IgD-negative memory B cell (primary cell): ENCODE measurements around the gene CASP9. TPM values are rescaled to one million over a fixed set of nuclear protein-coding genes. Genes with fewer than 3 reads are reported as not detected.

Experiments
- H3K27ac Mint-ChIP-seq, 3 donors: one replicate each; pipeline ENCODE4 v1.8.0; 2020 to 2022; ENCODE audit warnings: mild to moderate bottlenecking in 3 of 3, mixed read lengths in 3 of 3, moderate library complexity in 1 of 3
- H3K27me3 Mint-ChIP-seq: one replicate; pipeline ENCODE4 v1.8.0; 2021; ENCODE audit warnings: mixed read lengths
- H3K36me3 Mint-ChIP-seq: one replicate; pipeline ENCODE4 v1.8.0; 2020; ENCODE audit warnings: mild to moderate bottlenecking, mixed read lengths
- H3K4me1 Mint-ChIP-seq, 3 donors: one replicate each; pipeline ENCODE4 v1.8.0; 2020 to 2022; ENCODE audit warnings: mixed read lengths in 3 of 3, mild to moderate bottlenecking in 1 of 3
- H3K4me3 Mint-ChIP-seq, 4 donors: one replicate each; pipeline ENCODE4 v1.8.0; 2020 to 2022; ENCODE audit warnings: mild to moderate bottlenecking in 4 of 4, mixed read lengths in 4 of 4, moderate library complexity in 3 of 4
- H3K9me3 Mint-ChIP-seq, 3 donors: one replicate each; pipeline ENCODE4 v1.8.0; 2020 to 2021; ENCODE audit warnings: mixed read lengths in 3 of 3, mild to moderate bottlenecking in 1 of 3
- polyA plus RNA-seq: library from polyadenylated mRNA; unstranded; fragments of 300-500 nt; fragmentation: Illumina TruSeq; gene quantifications from one replicate; pipeline ENCODE4 v1.2.3, GENCODE V29; 2021

The CASP9 gene
- polyA plus RNA-seq, 1 donor from 2014 or later: 16.9 TPM

DNA sequence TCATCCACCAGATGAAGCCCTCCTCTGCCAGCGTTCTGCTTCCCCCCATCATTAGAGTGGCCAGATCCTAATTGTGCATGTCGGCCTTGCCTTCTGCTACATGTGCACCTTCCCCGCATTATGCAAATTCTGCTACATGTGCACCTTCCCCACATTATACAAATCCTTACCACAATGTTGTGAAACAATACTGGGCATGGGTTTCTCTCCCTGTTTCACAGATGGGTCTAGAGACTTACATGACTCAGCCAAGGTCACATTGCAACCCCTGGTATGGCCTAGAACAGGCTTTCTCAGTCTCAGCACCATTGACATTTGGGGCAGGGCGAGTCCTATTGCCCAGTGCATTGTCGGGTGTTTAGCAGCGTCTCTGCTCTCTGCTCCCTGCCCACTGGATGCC is 68.5 kb downstream of the CASP9 start:
- Mint-ChIP-seq H3K4me3 (no peak overlapping the region), H3K27ac (no peak overlapping the region), H3K4me1 (no peaks in the 10 kb centered on the region), H3K9me3 (peaks cover 0 to 3% (median 2%) of the 10 kb centered on the region in 3 donors), H3K27me3 (peaks cover 12% of the 10 kb centered on the region), H3K36me3 (no peaks in the 10 kb centered on the region)

DNA sequence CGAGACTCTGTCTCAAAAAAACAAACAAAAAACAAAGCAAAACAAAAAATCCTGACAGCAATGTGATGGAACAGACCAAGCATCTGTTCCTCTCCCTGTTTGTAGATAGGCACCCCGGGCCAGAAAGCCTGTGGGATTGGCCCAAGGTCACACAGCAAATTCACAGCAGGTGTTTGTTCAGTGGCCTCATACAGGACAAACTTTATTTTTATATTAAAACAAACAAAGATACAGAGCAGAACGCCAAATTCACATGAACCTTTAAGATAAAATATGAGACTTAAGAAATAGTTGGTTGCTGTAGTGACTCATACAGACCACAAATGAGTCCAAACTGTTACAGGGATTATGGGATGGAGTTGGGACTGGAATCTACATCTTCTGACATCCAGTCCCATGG is 69.8 kb downstream of the CASP9 start:
- Mint-ChIP-seq H3K27me3 (peaks cover 12% of the 10 kb centered on the region), H3K9me3 (peaks cover 0 to 3% (median 2%) of the 10 kb centered on the region in 3 donors), H3K36me3 (no peaks in the 10 kb centered on the region), H3K4me1 (no peaks in the 10 kb centered on the region), H3K4me3 (no peak overlapping the region), H3K27ac (no peak overlapping the region)

DNA sequence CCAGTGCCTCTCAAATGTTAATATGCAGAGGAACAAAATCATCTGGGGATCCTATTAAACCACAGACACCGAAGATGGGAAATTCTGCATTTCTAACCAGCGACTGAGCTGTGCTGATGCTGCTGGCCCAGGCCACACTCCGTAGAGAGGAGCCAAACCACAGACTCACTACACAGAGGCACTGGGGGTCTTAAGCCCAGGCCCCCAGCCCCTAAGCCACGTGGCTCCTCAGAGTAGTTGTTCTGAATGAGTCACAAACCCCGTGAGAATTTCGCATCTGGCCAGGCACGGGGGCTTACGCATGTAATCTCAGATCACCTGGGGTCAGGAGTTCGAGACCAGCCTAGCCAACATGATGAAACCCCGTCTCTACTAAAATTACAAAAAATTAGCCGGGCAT is 70.3 kb downstream of the CASP9 start:
- Mint-ChIP-seq H3K4me1 (no peaks in the 10 kb centered on the region), H3K9me3 (peaks cover 0 to 3% (median 2%) of the 10 kb centered on the region in 3 donors), H3K4me3 (no peak overlapping the region), H3K27ac (no peak overlapping the region), H3K36me3 (no peaks in the 10 kb centered on the region), H3K27me3 (peaks cover 12% of the 10 kb centered on the region)

DNA sequence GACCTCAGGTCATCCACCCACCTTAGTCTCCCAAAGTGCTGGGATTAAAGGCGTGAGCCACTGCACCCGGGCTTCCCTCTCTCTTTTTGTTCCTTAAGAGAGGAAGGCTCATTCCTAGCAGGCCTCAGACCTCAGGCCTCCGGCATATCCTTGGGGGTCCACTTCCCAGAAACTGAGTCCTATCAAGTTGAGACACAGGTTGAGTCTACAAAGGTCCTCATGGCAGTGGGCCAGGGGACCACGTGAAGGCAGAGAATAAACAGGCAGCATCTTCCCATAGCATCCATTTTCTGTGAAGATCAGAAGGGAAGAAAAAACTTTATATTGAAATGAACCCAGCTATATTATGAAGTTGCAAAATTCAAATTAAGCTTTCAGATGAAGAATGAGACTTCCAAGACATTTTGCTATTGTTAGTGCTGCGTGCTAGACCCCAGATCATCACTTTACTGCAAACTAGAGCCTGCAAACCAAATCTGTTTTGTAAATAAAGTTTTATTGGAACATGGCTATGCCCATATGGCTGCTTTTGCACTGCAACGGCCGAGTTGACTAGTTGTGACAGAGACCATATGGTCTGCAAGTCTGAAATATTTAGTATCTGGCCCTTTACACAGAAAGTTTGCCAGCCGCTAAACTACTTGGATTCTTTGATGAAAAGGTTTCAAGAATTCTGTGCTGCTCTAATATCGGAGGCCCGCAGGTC is 71.0 kb downstream of the CASP9 start:
- no peaks in the 10 kb centered on the region for H3K36me3 Mint-ChIP-seq
- H3K27me3 Mint-ChIP-seq: peaks cover 12% of the 10 kb centered on the region

DNA sequence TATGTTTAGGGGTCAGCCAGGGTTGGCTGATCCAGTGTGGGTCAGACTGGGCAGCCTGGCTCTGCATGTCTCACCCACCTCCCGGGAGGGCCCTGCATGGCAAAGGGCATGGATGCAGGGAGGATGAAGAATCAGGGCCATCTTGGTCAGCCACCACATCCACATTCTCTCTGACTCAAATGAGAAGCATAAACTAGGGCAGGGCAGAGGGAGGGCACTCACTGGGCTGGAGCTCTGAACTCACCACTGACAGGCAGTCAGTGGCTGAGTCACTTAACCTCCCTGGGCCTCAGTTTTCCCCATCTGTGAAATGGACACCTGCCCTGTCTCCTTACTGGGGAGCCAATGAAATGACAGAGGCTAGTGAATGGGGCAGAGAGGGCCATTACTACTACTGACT is 71.8 kb downstream of the CASP9 start:
- Mint-ChIP-seq H3K9me3 (peaks cover 0 to 3% (median 2%) of the 10 kb centered on the region in 3 donors), H3K36me3 (no peaks in the 10 kb centered on the region), H3K4me1 (no peaks in the 10 kb centered on the region), H3K27ac (no peak overlapping the region), H3K27me3 (peaks cover 16% of the 10 kb centered on the region), H3K4me3 (no peak overlapping the region)

More for the DNA sequence above, 71.0 kb downstream of the CASP9 start:
- Mint-ChIP-seq H3K9me3 (peaks cover 0 to 3% (median 2%) of the 10 kb centered on the region in 3 donors), H3K4me1 (no peaks in the 10 kb centered on the region), H3K4me3 (no peak overlapping the region), H3K27ac (no peak overlapping the region)

DNA sequence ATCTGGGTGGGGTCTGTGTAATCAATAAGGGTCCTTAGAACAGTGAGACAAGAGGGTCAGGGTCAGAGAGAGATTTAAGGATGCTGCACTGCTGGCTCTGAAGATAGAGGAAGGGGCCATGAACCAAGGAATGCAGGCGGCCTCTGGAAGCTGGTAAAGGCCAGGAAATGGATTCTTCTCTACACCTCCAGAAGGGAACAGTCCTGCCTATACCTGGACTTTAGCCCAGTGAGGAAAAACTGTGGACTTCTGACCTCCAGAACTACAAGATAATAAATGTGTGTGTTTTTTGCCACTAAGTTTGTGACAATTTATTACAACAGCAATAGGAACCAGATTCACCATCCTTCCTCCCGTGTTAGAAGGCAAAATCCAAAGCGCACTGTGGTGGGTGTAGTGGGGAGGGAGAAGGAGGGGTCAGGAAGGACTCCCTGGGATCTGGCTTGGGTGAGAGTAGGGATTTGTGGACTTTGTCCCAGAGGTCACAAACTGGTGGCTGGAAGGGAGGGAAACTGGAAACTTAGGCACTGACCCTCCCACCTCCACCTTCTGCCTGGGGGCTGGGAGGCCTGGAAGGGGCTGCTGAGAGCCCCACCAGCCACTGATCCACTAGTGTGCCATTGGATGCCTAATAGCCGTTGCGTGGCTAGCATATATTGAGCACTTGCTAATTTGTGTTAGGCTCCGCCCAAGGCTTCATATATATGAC is 72.8 kb downstream of the CASP9 start:
- H3K27ac Mint-ChIP-seq: no peak overlapping the region
- H3K4me3 Mint-ChIP-seq: no peak overlapping the region
- H3K36me3 Mint-ChIP-seq: no peaks in the 10 kb centered on the region
- H3K27me3 Mint-ChIP-seq: peaks cover 14% of the 10 kb centered on the region
- H3K9me3 Mint-ChIP-seq: peaks cover 0 to 3% (median 2%) of the 10 kb centered on the region in 3 donors
- no peaks in the 10 kb centered on the region for H3K4me1 Mint-ChIP-seq

DNA sequence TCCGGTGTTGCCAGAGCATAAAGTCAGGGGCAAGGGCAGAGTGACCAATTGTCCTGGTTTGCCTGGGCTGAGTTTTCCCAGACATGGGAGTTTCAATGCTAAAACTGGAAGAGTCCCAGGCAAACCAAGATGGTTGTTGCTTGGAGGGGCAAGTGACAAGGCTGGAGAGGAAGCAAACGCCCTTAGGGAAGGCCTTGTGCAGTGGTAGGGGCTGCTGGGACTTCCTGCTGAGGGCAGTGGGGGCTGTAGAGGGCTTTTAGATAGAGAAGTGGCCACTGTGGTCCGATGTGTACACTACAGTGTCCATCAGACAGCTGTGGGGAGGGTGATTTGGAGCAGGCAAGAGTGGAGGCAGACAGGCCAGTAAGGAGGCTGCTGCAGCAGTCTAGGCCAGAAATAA is 74.4 kb downstream of the CASP9 start:
- Mint-ChIP-seq H3K9me3 (peaks cover 0 to 3% (median 2%) of the 10 kb centered on the region in 3 donors), H3K36me3 (no peaks in the 10 kb centered on the region), H3K27me3 (peaks cover 13% of the 10 kb centered on the region), H3K27ac (no peak overlapping the region), H3K4me1 (peaks cover 0 to 1% (median 0%) of the 10 kb centered on the region in 3 donors), H3K4me3 (no peak overlapping the region)

DNA sequence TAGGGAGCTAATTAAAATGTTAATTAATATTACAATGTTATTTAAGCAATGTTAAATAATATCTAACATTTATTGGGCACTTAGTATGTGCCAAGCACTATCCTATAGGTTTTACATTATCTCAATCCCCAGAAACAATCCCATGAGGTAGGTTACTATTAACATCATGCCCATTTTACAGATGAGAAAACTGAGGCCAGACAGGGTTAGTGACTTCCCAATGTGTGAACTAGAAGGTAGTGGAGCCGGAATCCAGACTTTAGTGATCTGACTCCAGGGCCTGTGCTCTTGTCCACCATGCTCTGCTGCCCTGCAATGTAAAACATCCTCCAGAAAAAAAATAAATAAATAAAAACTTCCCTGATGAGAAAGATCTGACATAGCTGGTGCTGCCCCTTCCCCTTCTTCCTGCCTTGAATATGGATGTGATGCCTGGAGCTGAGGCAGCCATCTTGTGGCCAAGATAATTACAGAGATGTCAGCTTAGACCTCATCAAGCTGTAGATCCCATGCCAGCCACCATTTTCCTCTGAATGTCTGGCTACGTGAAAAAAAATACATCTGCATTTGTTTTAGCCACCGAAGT is 75.0 kb downstream of the CASP9 start:
- peaks cover 0 to 1% (median 0%) of the 10 kb centered on the region in 3 donors for H3K4me1 Mint-ChIP-seq
- H3K36me3 Mint-ChIP-seq: no peaks in the 10 kb centered on the region
- peaks cover 0 to 3% (median 2%) of the 10 kb centered on the region in 3 donors for H3K9me3 Mint-ChIP-seq
- no peak overlapping the region for H3K27ac Mint-ChIP-seq
- peaks cover 15% of the 10 kb centered on the region for H3K27me3 Mint-ChIP-seq
- H3K4me3 Mint-ChIP-seq: no peak overlapping the region

DNA sequence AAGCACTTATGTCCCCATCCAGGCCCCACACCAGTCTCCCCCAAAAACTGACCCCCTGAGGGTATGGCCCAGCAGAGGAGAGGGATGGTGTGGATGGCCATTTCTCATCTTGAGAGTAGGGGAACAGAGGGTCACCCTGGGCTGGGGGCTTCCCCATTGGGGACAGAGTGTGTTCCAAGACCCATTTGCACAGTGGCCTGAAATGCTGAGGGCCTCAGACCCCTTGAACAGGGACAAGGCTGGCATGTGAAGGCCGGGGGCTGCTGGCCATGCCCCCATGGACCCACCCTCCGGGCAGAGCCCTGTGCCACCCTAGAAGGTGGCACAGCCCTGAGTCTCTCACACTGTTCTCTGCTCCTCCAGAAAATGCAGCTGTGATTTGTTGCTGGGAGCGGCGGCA is 77.8 kb downstream of the CASP9 start:
- Mint-ChIP-seq H3K27me3 (peaks cover 16% of the 10 kb centered on the region), H3K27ac (no peak overlapping the region), H3K9me3 (peaks cover 0 to 2% (median 1%) of the 10 kb centered on the region in 3 donors), H3K4me1 (peaks cover 0 to 1% (median 0%) of the 10 kb centered on the region in 3 donors), H3K36me3 (no peaks in the 10 kb centered on the region), H3K4me3 (no peak overlapping the region)

DNA sequence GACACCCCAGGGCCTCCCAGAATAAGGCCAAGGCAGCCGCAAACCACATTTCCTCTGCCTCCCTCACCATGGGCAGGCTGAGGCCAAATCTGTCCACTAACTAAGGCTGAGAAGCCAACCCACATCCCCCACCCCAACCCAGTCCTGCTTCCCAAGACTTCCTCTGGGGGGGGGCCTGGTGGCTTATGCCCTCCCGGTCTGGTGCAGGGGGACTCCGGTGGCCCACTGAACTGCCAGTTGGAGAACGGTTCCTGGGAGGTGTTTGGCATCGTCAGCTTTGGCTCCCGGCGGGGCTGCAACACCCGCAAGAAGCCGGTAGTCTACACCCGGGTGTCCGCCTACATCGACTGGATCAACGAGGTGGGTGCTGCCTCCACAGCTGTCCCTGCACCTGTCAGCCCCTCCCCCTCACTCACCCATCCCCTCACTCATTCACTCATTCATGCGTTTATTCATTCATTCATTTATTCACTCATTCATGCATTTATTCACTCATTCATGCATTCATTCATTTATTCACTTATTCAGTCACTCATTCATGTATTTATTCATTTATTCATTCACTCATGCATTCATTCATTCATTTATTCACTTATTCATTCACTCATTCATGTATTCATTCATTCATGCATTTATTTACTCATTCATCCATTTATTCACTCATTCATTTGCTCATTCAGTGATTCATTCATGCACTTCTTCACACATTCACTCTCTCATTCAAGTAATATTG is 78.5 kb downstream of the CASP9 start:
- peaks cover 11% of the 10 kb centered on the region for H3K27me3 Mint-ChIP-seq

DNA sequence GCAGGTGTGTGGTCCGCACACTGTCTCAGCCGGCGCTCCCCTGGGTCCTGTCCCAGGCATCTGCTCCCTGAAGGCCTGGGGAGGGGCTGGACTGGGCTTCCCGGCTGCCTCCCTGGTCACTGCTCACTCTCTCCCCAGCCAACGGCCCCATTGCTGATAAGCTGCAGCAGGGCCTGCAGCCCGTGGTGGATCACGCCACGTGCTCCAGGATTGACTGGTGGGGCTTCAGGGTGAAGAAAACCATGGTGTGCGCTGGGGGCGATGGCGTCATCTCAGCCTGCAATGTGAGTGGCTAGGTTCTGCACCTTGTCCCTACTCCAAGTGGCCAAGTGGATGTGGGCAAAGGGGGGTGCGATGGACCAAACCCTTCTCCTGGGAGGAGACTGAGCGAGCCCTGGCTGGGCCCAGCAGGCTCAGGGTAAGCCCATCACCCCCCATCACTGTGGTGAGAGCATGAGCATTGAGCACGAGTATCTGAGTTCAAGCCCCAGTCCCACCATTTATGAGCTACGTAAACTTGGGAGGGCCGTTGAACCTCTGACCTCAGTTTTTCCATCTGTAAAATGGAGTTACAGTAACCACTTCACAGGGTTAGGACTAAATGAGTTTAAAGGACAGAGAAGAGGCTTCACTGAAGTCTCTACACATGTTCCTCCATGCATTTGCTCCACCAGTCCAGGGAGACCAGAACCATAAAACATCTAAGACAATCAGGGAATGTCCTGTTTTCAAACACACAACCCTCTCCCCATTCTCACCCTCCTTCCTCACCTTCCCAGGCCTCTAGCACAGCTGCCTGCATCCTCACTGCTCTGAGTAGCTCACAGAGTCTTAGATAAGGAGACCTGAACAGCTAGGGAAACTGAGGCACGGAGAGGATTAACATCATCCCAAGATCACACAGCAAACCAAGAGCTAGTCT is 79.3 kb downstream of the CASP9 start:
- no peak overlapping the region for H3K4me3 Mint-ChIP-seq
- H3K27ac Mint-ChIP-seq: peak overlapping the region in 1 of 3 donors; percentile 31
- peaks cover 0 to 1% (median 0%) of the 10 kb centered on the region in 3 donors for H3K4me1 Mint-ChIP-seq
- no peaks in the 10 kb centered on the region for H3K9me3 Mint-ChIP-seq
- peaks cover 11% of the 10 kb centered on the region for H3K27me3 Mint-ChIP-seq
- no peaks in the 10 kb centered on the region for H3K36me3 Mint-ChIP-seq

More for the DNA sequence above, 78.5 kb downstream of the CASP9 start:
- H3K9me3 Mint-ChIP-seq: no peaks in the 10 kb centered on the region
- H3K27ac Mint-ChIP-seq: no peak overlapping the region
- H3K36me3 Mint-ChIP-seq: no peaks in the 10 kb centered on the region
- no peak overlapping the region for H3K4me3 Mint-ChIP-seq
- peaks cover 0 to 1% (median 0%) of the 10 kb centered on the region in 3 donors for H3K4me1 Mint-ChIP-seq

DNA sequence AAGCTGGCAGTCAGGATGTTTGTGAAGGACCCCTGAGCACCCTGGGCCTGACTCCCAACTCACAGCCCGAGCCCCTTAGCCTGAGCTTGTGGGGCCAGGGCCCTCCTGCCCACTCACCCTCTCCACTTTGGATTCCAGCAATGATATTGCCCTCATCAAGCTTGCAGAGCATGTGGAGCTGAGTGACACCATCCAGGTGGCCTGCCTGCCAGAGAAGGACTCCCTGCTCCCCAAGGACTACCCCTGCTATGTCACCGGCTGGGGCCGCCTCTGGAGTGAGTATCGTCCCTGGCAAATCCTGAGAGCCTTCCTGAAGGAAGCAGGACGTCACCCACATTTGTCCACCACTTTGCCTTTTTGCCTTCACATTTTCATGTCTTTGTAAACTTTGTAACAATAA is 80.7 kb downstream of the CASP9 start:
- Mint-ChIP-seq H3K36me3 (no peaks in the 10 kb centered on the region), H3K9me3 (no peaks in the 10 kb centered on the region), H3K4me1 (peaks cover 0 to 1% (median 0%) of the 10 kb centered on the region in 3 donors), H3K27me3 (peaks cover 11% of the 10 kb centered on the region), H3K27ac (no peak overlapping the region), H3K4me3 (no peak overlapping the region)

DNA sequence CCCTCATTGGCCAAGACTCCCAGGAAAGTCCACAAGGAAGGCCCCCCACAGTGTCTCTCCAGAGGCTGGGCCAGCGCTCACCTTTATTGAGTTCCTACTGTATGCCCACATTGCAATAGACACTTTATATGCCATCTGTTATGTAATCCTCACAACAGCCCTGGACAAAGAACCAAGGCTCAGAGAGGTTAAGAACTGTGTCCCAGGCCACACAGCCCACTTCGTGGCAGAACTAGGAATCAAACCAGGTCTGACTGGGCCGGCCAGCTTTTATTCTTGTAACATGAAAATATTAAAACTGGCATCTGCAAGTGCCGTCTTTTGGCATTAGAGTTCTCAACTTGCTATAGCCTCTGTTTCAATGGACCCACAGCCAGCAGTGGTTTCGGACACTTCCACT is 81.3 kb downstream of the CASP9 start:
- Mint-ChIP-seq H3K27ac (no peak overlapping the region), H3K4me3 (no peak overlapping the region), H3K36me3 (no peaks in the 10 kb centered on the region), H3K27me3 (peaks cover 10% of the 10 kb centered on the region), H3K4me1 (peaks cover 0 to 1% (median 0%) of the 10 kb centered on the region in 3 donors), H3K9me3 (no peaks in the 10 kb centered on the region)

DNA sequence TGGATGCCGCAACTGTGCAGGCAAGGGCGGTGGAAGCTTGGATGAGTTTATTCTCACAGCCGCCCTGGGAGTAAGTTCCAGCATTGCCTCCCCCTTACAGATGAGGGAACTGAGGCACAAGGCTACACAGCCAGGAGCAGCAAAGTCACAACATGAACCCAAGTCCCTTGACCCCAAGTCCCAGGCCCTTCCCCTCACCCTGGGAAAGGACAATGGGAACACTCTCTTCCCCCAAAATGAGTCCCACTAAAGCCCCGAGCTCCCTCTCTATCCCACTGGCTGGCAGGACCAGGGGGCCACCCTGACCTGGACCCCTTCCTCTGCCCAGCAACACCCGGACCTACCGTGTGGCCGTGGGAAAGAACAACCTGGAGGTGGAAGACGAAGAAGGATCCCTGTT is 81.9 kb downstream of the CASP9 start:
- Mint-ChIP-seq H3K36me3 (no peaks in the 10 kb centered on the region), H3K4me3 (no peak overlapping the region), H3K4me1 (peaks cover 0 to 1% (median 0%) of the 10 kb centered on the region in 3 donors), H3K9me3 (no peaks in the 10 kb centered on the region), H3K27me3 (peaks cover 7% of the 10 kb centered on the region), H3K27ac (no peak overlapping the region)
